SH-SY5Y (cell line): ENCODE results near the gene CLDN22.

Experiments
- GATA2 ChIP-seq: IDR thresholded peaks from 2 replicates; pipeline ENCODE4 v1.6.1; 2011; ENCODE audit warnings: mild to moderate bottlenecking, low read depth, low read length
- GATA3 ChIP-seq: IDR thresholded peaks from 2 replicates; pipeline ENCODE4 v1.6.1; 2011; ENCODE audit warnings: low read depth, mild to moderate bottlenecking, low read length, moderate library complexity

DNA sequence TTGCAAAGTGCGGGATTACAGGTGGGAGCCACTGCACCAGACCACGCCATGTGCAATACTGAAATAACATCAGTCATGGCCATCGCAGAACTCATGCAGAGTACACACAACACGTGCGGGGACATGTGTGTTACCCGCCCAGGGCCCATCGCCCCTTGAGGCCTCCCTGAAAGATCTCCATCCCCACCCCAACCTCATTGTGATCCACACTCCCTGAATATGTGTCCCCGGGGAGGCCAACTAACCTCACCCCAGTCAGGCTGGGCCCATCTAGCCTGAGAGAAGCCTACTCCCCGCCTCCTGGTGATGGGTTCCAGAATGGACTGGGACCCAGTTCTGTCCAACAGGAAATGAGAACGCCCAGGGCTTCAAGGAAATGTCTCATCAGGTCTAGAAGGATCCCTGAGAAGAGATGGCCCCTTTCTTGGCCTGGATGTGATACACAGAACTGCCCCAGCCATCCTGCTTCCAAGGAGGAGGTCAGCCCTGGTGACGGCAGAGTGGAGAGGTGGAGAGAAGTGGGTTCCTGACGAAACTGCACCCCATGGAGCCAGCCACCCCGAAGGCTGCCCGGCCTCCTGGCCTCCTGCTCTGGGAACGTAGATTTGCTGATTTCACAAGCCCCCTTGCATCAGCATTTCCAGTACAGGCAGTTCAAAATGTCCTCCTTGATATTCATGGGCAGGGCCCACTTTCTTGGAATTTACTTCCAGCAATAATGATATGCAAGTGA is 24.6 kb upstream of the CLDN22 start:
- TF ChIP-seq GATA3 (no peak), GATA2 (no peak)
